ENCODE measurements around the gene PCDHGA10. TPM values are rescaled to one million over a fixed set of nuclear protein-coding genes. Genes with fewer than 3 reads are reported as not detected.

Gene PCDHGA10
- 5.3 and 7.5 TPM in 2 replicates for total RNA-seq

GRCh38 chr5:141412854-141413539 is at the start of gene PCDHGA10:
TSS of gene PCDHGA10 (plus strand) at chr5:141412987. CDS start at chr5:141413176, 189 bp downstream.

GRCh38 chr5:141363952-141364660 is 48.7 kb upstream of the PCDHGA10 start, which contains the start of gene PCDHGA5:
TSS of gene PCDHGA5 (plus strand) at chr5:141364162. CDS start at chr5:141364331, 169 bp downstream.

GRCh38 chr5:141369994-141370848 is 42.6 kb upstream of the PCDHGA10 start, which contains the start of gene PCDHGB3:
TSS of gene PCDHGB3 (plus strand) at chr5:141370242. CDS start at chr5:141370395, 153 bp downstream.

GRCh38 chr5:141373673-141374317 is 39.0 kb upstream of the PCDHGA10 start, which contains the start of gene PCDHGA6:
TSS of gene PCDHGA6 (plus strand) at chr5:141373891. CDS start at chr5:141374084, 193 bp downstream.

GRCh38 chr5:141382469-141383294 is 30.1 kb upstream of the PCDHGA10 start, which contains the start of gene PCDHGA7:
TSS of gene PCDHGA7 (plus strand) at chr5:141382742. CDS start at chr5:141382900, 158 bp downstream.

GRCh38 chr5:141387557-141388311 is 25.1 kb upstream of the PCDHGA10 start, which contains the start of gene PCDHGB4:
TSS of gene PCDHGB4 (plus strand) at chr5:141387698. CDS start at chr5:141387885, 187 bp downstream.

GRCh38 chr5:141392429-141393198 is 20.2 kb upstream of the PCDHGA10 start, which contains the start of gene PCDHGA8:
TSS of gene PCDHGA8 (plus strand) at chr5:141392633. CDS start at chr5:141392814, 181 bp downstream.

GRCh38 chr5:141397756-141398551 is 14.8 kb upstream of the PCDHGA10 start, which contains the start of gene PCDHGB5:
TSS of gene PCDHGB5 (plus strand) at chr5:141397947. CDS start at chr5:141398128, 181 bp downstream.

GRCh38 chr5:141402553-141403243 is 10.1 kb upstream of the PCDHGA10 start, which contains the start of gene PCDHGA9:
TSS of gene PCDHGA9 (plus strand) at chr5:141402778. CDS start at chr5:141402953, 175 bp downstream.

GRCh38 chr5:141407790-141408505 is 4.8 kb upstream of the PCDHGA10 start, which contains the start of gene PCDHGB6:
TSS of gene PCDHGB6 (plus strand) at chr5:141408021. CDS start at chr5:141408203, 182 bp downstream.

GRCh38 chr5:141417494-141418172 is 4.8 kb downstream of the PCDHGA10 start, which contains the start of gene PCDHGB7:
TSS of gene PCDHGB7 (plus strand) at chr5:141417677. CDS start at chr5:141417860, 183 bp downstream.

GRCh38 chr5:141420855-141421488 is 8.2 kb downstream of the PCDHGA10 start, which contains the start of gene PCDHGA11:
TSS of gene PCDHGA11 (plus strand) at chr5:141421051. CDS start at chr5:141421228, 177 bp downstream.

GRCh38 chr5:141430332-141431113 is 17.7 kb downstream of the PCDHGA10 start, which contains the start of gene PCDHGA12:
TSS of gene PCDHGA12 (plus strand) at chr5:141430507. CDS start at chr5:141430760, 253 bp downstream.

